Panc1 (cell line): ENCODE measurements around the gene CYGB.

Experiments used
- CTCF ChIP-seq: fragments of 450-650 bp; IDR thresholded peaks from 2 replicates; pipeline ENCODE4 v1.5.1; 2017; ENCODE audit warnings: mild to moderate bottlenecking
- POLR2AphosphoS5 ChIP-seq: IDR thresholded peaks from 2 replicates; pipeline ENCODE4 v1.6.1; 2012; ENCODE audit warnings: mild to moderate bottlenecking, low read depth, low read length, moderate library complexity
- SIN3A ChIP-seq: IDR thresholded peaks from 2 replicates; pipeline ENCODE4 v1.6.1; 2012; ENCODE audit warnings: low read depth, mild to moderate bottlenecking, low read length, moderate library complexity, borderline replicate concordance; ENCODE audit not compliant: insufficient read depth

DNA sequence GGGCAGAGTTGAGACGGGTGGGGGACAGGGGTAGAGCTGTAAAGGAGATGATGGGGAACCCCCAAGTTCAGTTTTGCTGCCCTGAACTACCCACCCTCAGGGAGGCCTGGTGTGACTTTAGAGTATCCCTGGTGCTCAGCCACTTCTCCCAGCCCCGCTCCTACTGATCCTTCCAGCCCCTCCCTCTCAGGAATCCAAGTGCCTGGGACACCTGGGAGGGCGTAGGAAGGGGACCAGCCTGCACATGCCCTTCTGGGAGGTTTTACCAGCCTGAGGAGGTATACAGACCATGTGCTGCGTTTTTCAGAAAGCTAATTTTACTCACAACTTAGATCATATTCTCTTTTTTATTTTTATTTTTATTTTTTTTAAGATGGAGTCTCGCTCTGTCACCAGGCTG is 44.0 kb upstream of the CYGB start:
- TF ChIP-seq CTCF (no peak), POLR2AphosphoS5 (no peak), SIN3A (no peak)
